Astrocyte (in vitro differentiated cells and primary cell): Measurements from ENCODE around the gene KRT82. TPM values are rescaled to one million over a fixed set of nuclear protein-coding genes. Genes with fewer than 3 reads are reported as not detected.
A peak's percentile ranks its signal among the peaks of the same experiment; 100 is the strongest.

Experiments
- DNase-seq: peaks from one replicate; pipeline ENCODE4 v3.0.0-alpha.2; 2010; ENCODE audit warnings: low read depth
- FAIRE-seq: peaks from 2 replicates; lab custom pipeline; 2011; peaks lifted over from hg19 to GRCh38; lab: Jason Lieb, UNC
- H2AFZ ChIP-seq: 2 replicates; pipeline ENCODE4 v1.6.0; 2012; ENCODE audit warnings: low read depth, low read length, inconsistent platforms
- H3K27ac ChIP-seq: 2 replicates; pipeline ENCODE4 v1.5.1; 2011; ENCODE audit warnings: low read depth, low read length, inconsistent platforms
- H3K27me3 ChIP-seq: 2 replicates; pipeline ENCODE4 v1.6.0; 2011; ENCODE audit warnings: low read length, inconsistent platforms; ENCODE audit not compliant: insufficient read depth
- H3K36me3 ChIP-seq: 2 replicates; pipeline ENCODE4 v1.5.1; 2011; ENCODE audit warnings: low read length, inconsistent platforms; ENCODE audit not compliant: insufficient read depth
- H3K4me1 ChIP-seq: 2 replicates; pipeline ENCODE4 v1.5.1; 2011; ENCODE audit warnings: low read length, inconsistent platforms; ENCODE audit not compliant: insufficient read depth
- H3K4me2 ChIP-seq: 2 replicates; pipeline ENCODE4 v1.6.0; 2012; ENCODE audit warnings: low read length, inconsistent platforms
- H3K4me3 ChIP-seq: 2 replicates; pipeline ENCODE4 v1.5.1; 2011; ENCODE audit warnings: low read depth, mild to moderate bottlenecking, low read length, inconsistent platforms; ENCODE audit not compliant: insufficient read depth
- H3K79me2 ChIP-seq: 2 replicates; pipeline ENCODE4 v1.6.0; 2012; ENCODE audit warnings: mild to moderate bottlenecking, low read length, inconsistent platforms; ENCODE audit not compliant: insufficient read depth
- H3K9ac ChIP-seq: 2 replicates; pipeline ENCODE4 v1.6.0; 2012; ENCODE audit warnings: mild to moderate bottlenecking, low read length, inconsistent platforms
- H3K9me3 ChIP-seq: 2 replicates; pipeline ENCODE4 v1.5.1; 2012; ENCODE audit warnings: low read depth, mild to moderate bottlenecking, low read length, inconsistent platforms; ENCODE audit not compliant: insufficient read depth
- H4K20me1 ChIP-seq: 2 replicates; pipeline ENCODE4 v1.6.0; 2012; ENCODE audit warnings: low read length, inconsistent platforms; ENCODE audit not compliant: insufficient read depth
- H3K27ac Mint-ChIP-seq: one replicate; pipeline ENCODE4 v1.8.0; 2021; ENCODE audit warnings: mild to moderate bottlenecking, mixed read lengths; ENCODE audit not compliant: unreplicated experiment
- H3K27me3 Mint-ChIP-seq: one replicate; pipeline ENCODE4 v1.8.0; 2021; ENCODE audit warnings: low read depth, mixed read lengths; ENCODE audit not compliant: unreplicated experiment
- H3K36me3 Mint-ChIP-seq: one replicate; pipeline ENCODE4 v1.8.0; 2021; ENCODE audit warnings: low read depth, mixed read lengths; ENCODE audit not compliant: unreplicated experiment
- H3K4me1 Mint-ChIP-seq: one replicate; pipeline ENCODE4 v1.8.0; 2021; ENCODE audit warnings: low read depth, mixed read lengths; ENCODE audit not compliant: unreplicated experiment
- H3K4me3 Mint-ChIP-seq: one replicate; pipeline ENCODE4 v1.8.0; 2021; ENCODE audit warnings: mild to moderate bottlenecking, moderate library complexity, mixed read lengths; ENCODE audit not compliant: unreplicated experiment
- H3K9me3 Mint-ChIP-seq: one replicate; pipeline ENCODE4 v1.8.0; 2021; ENCODE audit warnings: mild to moderate bottlenecking, mixed read lengths; ENCODE audit not compliant: unreplicated experiment
- EZH2 ChIP-seq: IDR thresholded peaks from 2 replicates; pipeline ENCODE4 v1.6.1; 2012; ENCODE audit warnings: mild to moderate bottlenecking, low read length, inconsistent platforms; ENCODE audit not compliant: insufficient read depth
- total RNA-seq: library from RNA; stranded (reverse); gene quantifications from 2 replicates; pipeline ENCODE4 v1.2.1, GENCODE V29; 2021
- TF ChIP-seq, protein P1 (sequence below): IDR thresholded peaks from 2 replicates; pipeline ENCODE4 v1.5.1; 2011; ENCODE audit warnings: low read depth, mild to moderate bottlenecking, inconsistent platforms, low read length, moderate library complexity; ENCODE audit not compliant: insufficient read depth

Gene KRT82
- total RNA-seq, 1 donor from 2014 or later, result not detected

DNA sequence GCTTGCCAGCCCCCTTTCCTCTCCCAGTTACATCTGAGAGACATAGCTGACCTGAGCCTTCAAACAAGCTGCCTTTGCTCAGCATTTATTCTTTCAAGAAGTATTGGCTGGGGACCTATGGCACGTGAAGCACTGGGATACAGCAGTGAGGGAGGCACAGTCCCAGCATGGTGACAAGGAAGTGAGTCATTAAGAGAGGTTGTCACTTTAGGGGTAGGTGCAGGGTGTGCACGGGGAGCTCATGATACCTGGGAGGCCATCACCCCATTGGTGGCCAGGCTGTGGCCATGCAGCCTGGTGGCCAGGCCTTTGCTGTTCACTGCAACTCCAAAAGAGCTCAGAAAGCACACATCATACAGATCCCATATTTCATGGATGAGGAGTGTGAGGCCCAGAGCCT is 33.7 kb upstream of the KRT82 start:
- H3K27ac ChIP-seq, result peak overlapping the region; percentile 94
- no peak overlapping the region for H3K4me3 ChIP-seq
- peaks cover 51% of the 10 kb centered on the region for H3K4me1 ChIP-seq
- H2AFZ ChIP-seq, result no peak overlapping the region
- Mint-ChIP-seq H3K36me3 (no peaks in the 10 kb centered on the region), H3K27ac (peak overlapping the region; percentile 96), H3K4me1 (peaks cover 60% of the 10 kb centered on the region), H3K9me3 (no peaks in the 10 kb centered on the region), H3K27me3 (peaks cover 9% of the 10 kb centered on the region), H3K4me3 (peak overlapping the region; percentile 18)
- H3K79me2 ChIP-seq, result no peaks in the 10 kb centered on the region
- DNase-seq (no peak), FAIRE-seq (no peak)
- no peaks in the 10 kb centered on the region for H3K36me3 ChIP-seq
- no peaks in the 10 kb centered on the region for H3K27me3 ChIP-seq
- H3K9ac ChIP-seq, result no peak overlapping the region
- TF ChIP-seq, protein P1, sequence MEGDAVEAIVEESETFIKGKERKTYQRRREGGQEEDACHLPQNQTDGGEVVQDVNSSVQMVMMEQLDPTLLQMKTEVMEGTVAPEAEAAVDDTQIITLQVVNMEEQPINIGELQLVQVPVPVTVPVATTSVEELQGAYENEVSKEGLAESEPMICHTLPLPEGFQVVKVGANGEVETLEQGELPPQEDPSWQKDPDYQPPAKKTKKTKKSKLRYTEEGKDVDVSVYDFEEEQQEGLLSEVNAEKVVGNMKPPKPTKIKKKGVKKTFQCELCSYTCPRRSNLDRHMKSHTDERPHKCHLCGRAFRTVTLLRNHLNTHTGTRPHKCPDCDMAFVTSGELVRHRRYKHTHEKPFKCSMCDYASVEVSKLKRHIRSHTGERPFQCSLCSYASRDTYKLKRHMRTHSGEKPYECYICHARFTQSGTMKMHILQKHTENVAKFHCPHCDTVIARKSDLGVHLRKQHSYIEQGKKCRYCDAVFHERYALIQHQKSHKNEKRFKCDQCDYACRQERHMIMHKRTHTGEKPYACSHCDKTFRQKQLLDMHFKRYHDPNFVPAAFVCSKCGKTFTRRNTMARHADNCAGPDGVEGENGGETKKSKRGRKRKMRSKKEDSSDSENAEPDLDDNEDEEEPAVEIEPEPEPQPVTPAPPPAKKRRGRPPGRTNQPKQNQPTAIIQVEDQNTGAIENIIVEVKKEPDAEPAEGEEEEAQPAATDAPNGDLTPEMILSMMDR, result no peak
- no peak for TF ChIP-seq EZH2
- H3K4me2 ChIP-seq, result no peak overlapping the region
- no peaks in the 10 kb centered on the region for H3K9me3 ChIP-seq
- no peaks in the 10 kb centered on the region for H4K20me1 ChIP-seq

DNA sequence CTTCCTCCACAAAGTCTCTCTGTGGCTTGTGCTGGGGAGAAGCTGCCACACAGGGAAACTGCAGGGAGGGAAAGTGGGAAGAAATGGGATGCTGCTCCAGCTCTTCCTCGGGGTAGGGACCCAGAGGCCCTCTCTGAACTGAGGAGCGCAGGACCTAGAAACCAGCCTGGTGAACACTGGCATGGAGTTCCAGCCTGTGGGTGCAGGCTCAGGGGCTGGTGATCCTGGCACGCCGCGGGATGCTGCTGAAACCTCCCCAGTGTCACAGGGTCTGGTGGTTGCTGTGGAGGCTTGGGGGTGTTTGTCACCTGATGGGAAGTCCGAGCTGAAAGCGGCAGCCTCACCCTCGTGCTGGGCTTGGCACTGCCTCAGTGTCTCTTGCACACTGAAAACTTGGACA is 33.3 kb upstream of the KRT82 start:
- H3K27me3 ChIP-seq, result no peaks in the 10 kb centered on the region
- peaks cover 50% of the 10 kb centered on the region for H3K4me1 ChIP-seq
- H3K27ac ChIP-seq, result no peak overlapping the region
- no peak overlapping the region for H3K4me3 ChIP-seq
- DNase-seq (no peak), FAIRE-seq (no peak)
- no peaks in the 10 kb centered on the region for H3K36me3 ChIP-seq
- H3K79me2 ChIP-seq, result no peaks in the 10 kb centered on the region
- Mint-ChIP-seq H3K4me3 (no peak overlapping the region), H3K4me1 (peaks cover 62% of the 10 kb centered on the region), H3K9me3 (no peaks in the 10 kb centered on the region), H3K27me3 (peaks cover 10% of the 10 kb centered on the region), H3K36me3 (no peaks in the 10 kb centered on the region), H3K27ac (no peak overlapping the region)
- no peak overlapping the region for H3K9ac ChIP-seq
- TF ChIP-seq, protein P1, result no peak
- TF ChIP-seq EZH2, result no peak
- no peak overlapping the region for H3K4me2 ChIP-seq
- no peaks in the 10 kb centered on the region for H3K9me3 ChIP-seq
- no peaks in the 10 kb centered on the region for H4K20me1 ChIP-seq
- H2AFZ ChIP-seq, result no peak overlapping the region
